HCT116 (cell line): ENCODE measurements around the gene ZNF385A.

ENCODE experiments used
- CBX3 ChIP-seq: IDR thresholded peaks from 2 replicates; pipeline ENCODE4 v1.6.1; 2012; ENCODE audit warnings: low read depth
- CTCF ChIP-seq, 3 experiments: fragments of 200-600 bp in 1 of 3; sonication (generic) in 1 of 3; IDR thresholded peaks in 2 of 3; conservative IDR thresholded peaks in 1 of 3; 2 replicates each; pipeline ENCODE4 v1.5.1; 2012 to 2017; ENCODE audit warnings: low read depth in 2 of 3, low read length in 2 of 3, antibody characterized with exemption in 1 of 3, borderline replicate concordance in 1 of 3, control low read depth in 1 of 3, mild to moderate bottlenecking in 1 of 3, mixed read lengths in 1 of 3, mixed run types in 1 of 3, moderate library complexity in 1 of 3; ENCODE audit not compliant: insufficient read depth in 1 of 3
- EZH2 ChIP-seq: fragments of 200-600 bp; sonication (generic); IDR thresholded peaks from 2 replicates; pipeline ENCODE4 v1.6.1; 2017; ENCODE audit warnings: antibody characterized with exemption, mixed run types
- EZH2phosphoT487 ChIP-seq: fragments of 200-600 bp; IDR thresholded peaks from 2 replicates; pipeline ENCODE4 v1.6.1; 2018; ENCODE audit warnings: antibody characterized with exemption, borderline replicate concordance
- MAX ChIP-seq: IDR thresholded peaks from 2 replicates; pipeline ENCODE4 v1.6.1; 2012
- POLR2A ChIP-seq: IDR thresholded peaks from 2 replicates; pipeline ENCODE4 v1.7.0; 2011; ENCODE audit warnings: borderline replicate concordance; ENCODE audit not compliant: insufficient read depth, insufficient read length; ENCODE audit errors: extremely low read depth
- POLR2AphosphoS5 ChIP-seq: IDR thresholded peaks from 2 replicates; pipeline ENCODE4 v1.6.1; 2011; ENCODE audit warnings: mild to moderate bottlenecking, low read depth, low read length, moderate library complexity
- RAD21 ChIP-seq: IDR thresholded peaks from 2 replicates; pipeline ENCODE4 v1.6.1; 2012; ENCODE audit warnings: low read depth, mild to moderate bottlenecking
- SP1 ChIP-seq: IDR thresholded peaks from 2 replicates; pipeline ENCODE4 v1.6.1; 2012; ENCODE audit warnings: low read depth
- TCF7L2 ChIP-seq: IDR thresholded peaks from 2 replicates; pipeline ENCODE4 v1.7.0; 2011; ENCODE audit warnings: borderline replicate concordance, inconsistent platforms; ENCODE audit not compliant: insufficient read depth, insufficient read length; ENCODE audit errors: extremely low read depth
- YY1 ChIP-seq: IDR thresholded peaks from 2 replicates; pipeline ENCODE4 v1.6.1; 2011; ENCODE audit warnings: low read length, low read depth, moderate library complexity, mild to moderate bottlenecking; ENCODE audit not compliant: insufficient replicate concordance; ENCODE audit errors: extremely low read depth
- ZFX ChIP-seq: fragments of 450-650 bp; IDR thresholded peaks from 2 replicates; pipeline ENCODE4 v1.6.1; 2017

DNA sequence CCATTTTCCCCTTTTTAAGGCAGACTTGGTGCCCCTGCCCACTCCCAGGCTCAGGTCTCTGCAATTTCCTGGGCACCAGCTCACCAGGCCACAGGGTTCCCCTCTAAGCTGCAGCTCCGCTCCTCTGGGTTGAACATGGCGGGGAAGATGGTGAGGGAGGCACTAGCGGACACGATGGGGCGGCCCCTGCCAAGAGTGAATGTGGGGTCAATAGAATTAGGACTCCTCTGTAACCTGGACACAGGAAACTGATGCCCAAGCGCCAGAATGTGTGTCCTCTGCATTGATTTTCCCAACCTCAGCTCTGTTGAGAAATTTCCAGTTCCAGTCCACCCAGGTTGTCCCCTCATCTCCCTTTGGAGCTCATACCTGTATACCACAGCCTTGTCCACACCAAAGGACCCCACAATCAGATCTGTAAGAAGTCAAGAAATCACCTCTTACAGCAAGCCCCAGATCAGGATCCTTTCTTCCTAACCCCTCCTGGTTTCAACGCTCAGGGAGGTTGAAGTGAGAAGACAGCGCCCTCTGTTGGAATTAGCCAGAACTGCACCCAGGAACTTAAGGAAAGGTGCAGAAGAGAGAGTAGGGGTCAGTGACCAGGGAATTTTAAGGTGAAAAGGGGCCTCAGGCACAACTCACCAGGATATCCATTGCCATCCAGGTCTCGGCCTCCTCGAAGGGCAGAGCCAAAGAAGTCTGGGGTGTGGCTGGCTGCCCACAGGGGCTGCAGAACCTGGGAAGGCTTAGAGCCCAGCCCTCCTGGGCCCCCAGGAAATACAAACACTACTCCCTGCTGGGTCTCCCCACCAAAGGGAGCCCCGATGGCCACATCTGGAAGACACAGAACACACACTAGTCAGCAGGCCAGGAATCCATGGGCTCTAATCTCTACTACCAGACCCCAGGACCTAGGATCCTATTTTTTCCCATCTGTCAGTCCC is 19.8 kb upstream of the ZNF385A start:
- TF ChIP-seq CTCF (IDR thresholded peaks at IDR 0.05 in 2 of 3, conservative IDR thresholded peaks at IDR 0.05 in 1 of 3; ENCODE audit: borderline replicate concordance in 1 of 3, insufficient read depth in 1 of 3, low read depth in 2 of 3, low read length in 2 of 3) = peak; percentile 25 to 99 (median 96); a peak in 5 of 6 replicates
- no peak for TF ChIP-seq POLR2A
- no peak for TF ChIP-seq CBX3
- no peak for TF ChIP-seq SP1
- TF ChIP-seq MAX = no peak
- TF ChIP-seq ZFX = no peak
- TF ChIP-seq POLR2AphosphoS5 = no peak; the same call in 1 of the 2 replicates
- no peak for TF ChIP-seq EZH2
- peak; percentile 12; the same call in 1 of the 2 replicates for TF ChIP-seq RAD21
- no peak for TF ChIP-seq EZH2phosphoT487
- no peak for TF ChIP-seq TCF7L2
- TF ChIP-seq YY1 = no peak
